HCT116 (cell line): ENCODE measurements around the gene USF2. TPM values are rescaled to one million over a fixed set of nuclear protein-coding genes. Genes with fewer than 3 reads are reported as not detected.

Experiments
- ATAC-seq: fragments of 200-7000 bp; cut with Tn5 transposase; 2 replicates; pipeline ENCODE4 v1.9.1; 2020; ENCODE audit warnings: mild to moderate bottlenecking, moderate library complexity
- BruUV-seq: library from RNA; stranded (reverse); fragments of 400-500 nt; replicated peaks from 2 replicates; lab custom pipeline; 2021; lab: Mats Ljungman, UMichigan
- CTCF ChIA-PET: fragments of 300-600 bp; sonication (Branson Sonifier 250); formaldehyde crosslinking; loops from one replicate; lab custom pipeline; 2021; ENCODE audit warnings: antibody characterized with exemption; lab: Charles Lee
- POLR2A ChIA-PET: fragments of 300-600, 350-600 bp; sonication (Branson Sonifier 250); formaldehyde crosslinking; loops from one replicate; lab custom pipeline; 2021; ENCODE audit warnings: antibody characterized with exemption; lab: Charles Lee
- RAD21 ChIA-PET, 2 experiments: fragments of 300-600 bp; sonication (Branson Sonifier 250); formaldehyde crosslinking; loops; one replicate each; lab custom pipeline; 2023; ENCODE audit warnings: low total read pairs in 2 of 2; ENCODE audit not compliant: uncharacterized antibody in 2 of 2, unreplicated experiment in 2 of 2, low non-redundant PET in 1 of 2; lab: Charles Lee
- DNase-seq: peaks from one replicate; pipeline ENCODE4 v3.0.0-alpha.2; 2010; ENCODE audit warnings: low read depth, low spot score
- H2AFZ ChIP-seq: fragments of 200-600 bp; shearing (Covaris generic), sonication (generic); 2 replicates; pipeline ENCODE4 v1.6.1; 2017; ENCODE audit warnings: low read depth, mixed run types, mixed read lengths, antibody characterized with exemption, low read length; ENCODE audit not compliant: poor library complexity, severe bottlenecking
- H3K27ac ChIP-seq: 2 replicates; pipeline ENCODE4 v1.5.1; 2012; ENCODE audit warnings: low read depth, low read length
- H3K27me3 ChIP-seq: fragments of 200-600 bp; sonication (generic); 2 replicates; pipeline ENCODE4 v1.6.1; 2016; ENCODE audit warnings: mixed run types, low read length, mixed read lengths; ENCODE audit not compliant: insufficient read depth
- H3K36me3 ChIP-seq, 2 experiments: fragments of 200-500 bp in 1 of 2; fragments of 200-600 bp in 1 of 2; sonication (Bioruptor generic) in 1 of 2; sonication (generic) in 1 of 2; 2 replicates each; pipeline versions ENCODE4 v1.5.1 to v1.6.1; 2014 to 2016; ENCODE audit warnings: low read length in 2 of 2, inconsistent platforms in 1 of 2, mixed read lengths in 1 of 2, mixed run types in 1 of 2; ENCODE audit not compliant: insufficient read depth in 2 of 2, control insufficient read depth in 1 of 2
- H3K4me1 ChIP-seq, 2 experiments: fragments of 200-600 bp in 1 of 2; sonication (generic) in 1 of 2; 2 replicates each; pipeline versions ENCODE4 v1.5.1 to v1.6.1; 2012 to 2017; ENCODE audit warnings: low read length in 2 of 2, inconsistent platforms in 1 of 2, mild to moderate bottlenecking in 1 of 2, mixed read lengths in 1 of 2, mixed run types in 1 of 2, moderate library complexity in 1 of 2; ENCODE audit not compliant: insufficient read depth in 2 of 2, control insufficient read depth in 1 of 2
- H3K4me2 ChIP-seq: fragments of 200-600 bp; sonication (generic); 2 replicates; pipeline ENCODE4 v1.6.1; 2017; ENCODE audit warnings: mixed run types, low read length, mixed read lengths
- H3K4me3 ChIP-seq, 2 experiments: fragments of 200-600 bp in 1 of 2; sonication (generic) in 1 of 2; replicated peaks in 1 of 2; 2 replicates each; pipeline ENCODE4 v1.5.1; 2011 to 2016; ENCODE audit warnings: low read length in 2 of 2, control low read depth in 1 of 2, low read depth in 1 of 2, mild to moderate bottlenecking in 1 of 2, mixed read lengths in 1 of 2, mixed run types in 1 of 2
- H3K79me2 ChIP-seq: fragments of 200-600 bp; sonication (generic); 2 replicates; pipeline ENCODE4 v1.6.1; 2017; ENCODE audit warnings: mild to moderate bottlenecking, mixed run types, low read length, moderate library complexity, mixed read lengths; ENCODE audit not compliant: insufficient read depth
- H3K9ac ChIP-seq: fragments of 200-600 bp; sonication (generic); 2 replicates; pipeline ENCODE4 v1.6.1; 2016; ENCODE audit warnings: low read length, mixed read lengths
- H3K9me2 ChIP-seq: fragments of 200-600 bp; sonication (generic), shearing (Covaris generic); 2 replicates; pipeline ENCODE4 v1.6.1; 2017; ENCODE audit warnings: mixed run types, mild to moderate bottlenecking, moderate library complexity; ENCODE audit not compliant: insufficient read depth
- H3K9me3 ChIP-seq, 2 experiments: fragments of 200-500 bp in 1 of 2; fragments of 200-600 bp in 1 of 2; sonication (Bioruptor generic) in 1 of 2; sonication (generic) in 1 of 2; 2 replicates each; pipeline ENCODE4 v1.6.1; 2014 to 2017; ENCODE audit warnings: low read length in 2 of 2, mixed read lengths in 2 of 2, inconsistent platforms in 1 of 2, low read depth in 1 of 2, mild to moderate bottlenecking in 1 of 2, mixed run types in 1 of 2, moderate library complexity in 1 of 2; ENCODE audit not compliant: control insufficient read depth in 1 of 2, insufficient read depth in 1 of 2
- H4K20me1 ChIP-seq: fragments of 200-600 bp; sonication (generic), shearing (Covaris generic); 2 replicates; pipeline ENCODE4 v1.6.1; 2017; ENCODE audit warnings: mixed run types, mild to moderate bottlenecking, moderate library complexity; ENCODE audit not compliant: insufficient read depth
- CBX3 ChIP-seq: IDR thresholded peaks from 2 replicates; pipeline ENCODE4 v1.6.1; 2012; ENCODE audit warnings: low read depth
- EGR1 ChIP-seq: IDR thresholded peaks from 2 replicates; pipeline ENCODE4 v1.6.1; 2012; ENCODE audit warnings: low read depth
- MAX ChIP-seq: IDR thresholded peaks from 2 replicates; pipeline ENCODE4 v1.6.1; 2012
- POLR2A ChIP-seq: IDR thresholded peaks from 2 replicates; pipeline ENCODE4 v1.7.0; 2011; ENCODE audit warnings: borderline replicate concordance; ENCODE audit not compliant: insufficient read depth, insufficient read length; ENCODE audit errors: extremely low read depth
- POLR2AphosphoS5 ChIP-seq: IDR thresholded peaks from 2 replicates; pipeline ENCODE4 v1.6.1; 2011; ENCODE audit warnings: mild to moderate bottlenecking, low read depth, low read length, moderate library complexity
- RAD21 ChIP-seq: IDR thresholded peaks from 2 replicates; pipeline ENCODE4 v1.6.1; 2012; ENCODE audit warnings: low read depth, mild to moderate bottlenecking
- SIN3A ChIP-seq: IDR thresholded peaks from 2 replicates; pipeline ENCODE4 v1.6.1; 2012; ENCODE audit warnings: low read depth
- SP1 ChIP-seq: IDR thresholded peaks from 2 replicates; pipeline ENCODE4 v1.6.1; 2012; ENCODE audit warnings: low read depth
- SRF ChIP-seq: IDR thresholded peaks from 2 replicates; pipeline ENCODE4 v1.6.1; 2012; ENCODE audit warnings: low read depth
- TCF7L2 ChIP-seq: IDR thresholded peaks from 2 replicates; pipeline ENCODE4 v1.7.0; 2011; ENCODE audit warnings: borderline replicate concordance, inconsistent platforms; ENCODE audit not compliant: insufficient read depth, insufficient read length; ENCODE audit errors: extremely low read depth
- intact Hi-C: fragments of 100-400 bp; cut with micrococcal nuclease; formaldehyde crosslinking; loops from 2 replicates; pipeline ENCODE4 v1.10.0; 2022
- total RNA-seq: library from RNA; stranded (reverse); gene quantifications from one replicate; pipeline ENCODE4 v1.2.1, GENCODE V29; 2021; ENCODE audit not compliant: unreplicated experiment
- TF ChIP-seq, protein P1 (sequence below): IDR thresholded peaks from 2 replicates; pipeline ENCODE4 v1.6.1; 2012; ENCODE audit warnings: low read depth
- TF ChIP-seq, protein P2 (sequence below), 3 experiments: fragments of 200-600 bp in 1 of 3; sonication (generic) in 1 of 3; IDR thresholded peaks in 2 of 3; conservative IDR thresholded peaks in 1 of 3; 2 replicates each; pipeline ENCODE4 v1.5.1; 2012 to 2017; ENCODE audit warnings: low read depth in 2 of 3, low read length in 2 of 3, antibody characterized with exemption in 1 of 3, borderline replicate concordance in 1 of 3, control low read depth in 1 of 3, mild to moderate bottlenecking in 1 of 3, mixed read lengths in 1 of 3, mixed run types in 1 of 3, moderate library complexity in 1 of 3; ENCODE audit not compliant: insufficient read depth in 1 of 3

USF2 gene
- total RNA-seq, 1 experiment from 2014 or later, result 98.4 TPM

DNA sequence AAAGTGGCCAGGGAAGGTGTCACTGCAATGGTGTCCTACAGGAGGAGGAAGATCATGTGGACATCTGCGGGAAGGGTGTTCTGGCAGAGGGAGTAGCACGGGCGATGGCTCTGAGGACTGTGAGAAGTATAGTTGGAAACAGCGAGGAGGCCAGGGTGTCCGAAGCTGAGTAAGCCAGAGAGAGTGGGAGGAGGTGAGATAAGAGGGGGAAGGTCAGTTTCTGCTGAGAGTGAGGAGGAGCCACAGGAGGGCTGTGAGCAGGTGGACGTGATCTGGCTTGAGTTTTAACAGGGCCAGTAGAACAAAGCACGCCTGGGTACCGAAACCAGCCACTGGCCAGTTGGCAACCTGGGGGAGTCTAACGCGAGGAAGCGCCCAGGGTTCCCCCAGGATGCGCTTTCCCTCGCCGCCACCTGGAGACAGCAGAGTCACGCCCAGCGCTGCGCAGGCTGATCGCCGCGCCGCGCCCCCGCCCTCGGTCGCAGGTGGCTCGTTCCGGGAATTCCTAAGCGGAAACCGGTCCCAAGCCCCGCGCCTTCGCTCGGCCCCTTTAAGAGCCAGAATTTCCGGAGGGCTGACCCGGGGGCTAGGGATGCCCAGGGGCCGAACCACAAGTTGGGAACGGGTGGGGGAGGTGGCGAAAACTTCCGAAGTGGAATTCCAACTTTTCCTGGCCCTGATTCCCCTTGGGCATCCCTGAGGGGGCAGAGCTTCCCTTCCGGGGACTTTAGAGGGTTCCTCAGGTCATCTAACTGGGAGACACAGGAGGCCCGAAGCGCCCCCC, 21.0 kb upstream of the USF2 start:
- CTCF ChIA-PET, result interaction anchor here (1.5 kb wide), 1 partner anchor 106 kb away, joined by 4 read pairs; no protein-coding TSS in a partner anchor
- ATAC-seq (peak; percentile 75), DNase-seq (peak; percentile 95)
- H3K9me2 ChIP-seq, result no peaks in the 10 kb centered on the region
- POLR2A ChIA-PET, result interaction anchor here (1.0 kb wide), 1 partner anchor 761 kb away, joined by 3 read pairs; the partner anchor contains the start of gene SYNE4
- H3K27me3 ChIP-seq, result no peaks in the 10 kb centered on the region
- peak overlapping the region; percentile 98 to 99 for H3K4me3 ChIP-seq
- H3K79me2 ChIP-seq, result peaks cover 37% of the 10 kb centered on the region
- 0 out of 4 replicates have a peak, but pooled peaks cover 0 to 5% of the 10 kb centered on the region in 2 experiments for H3K9me3 ChIP-seq
- H3K4me1 ChIP-seq, result peaks cover 10 to 26% of the 10 kb centered on the region in 2 experiments
- BruUV-seq, result no TSS peak
- H3K36me3 ChIP-seq, result peaks cover 7 to 17% of the 10 kb centered on the region in 2 experiments; a peak in 3 of 4 replicates
- H3K27ac ChIP-seq, result peak overlapping the region; percentile 98
- no peak overlapping the region for H2AFZ ChIP-seq
- intact Hi-C loops, result loop anchor here (5.0 kb wide), 2 partner anchors 85 to 180 kb away; no protein-coding TSS in a partner anchor
- RAD21 ChIA-PET, result no interaction called here
- H3K4me2 ChIP-seq, result peak overlapping the region; percentile 93
- TF ChIP-seq POLR2A (peak; percentile 40), TCF7L2 (no peak), RAD21 (peak; percentile 74), CBX3 (peak; percentile 8; the same call in 1 of the 2 replicates), SIN3A (peak; percentile 41; the same call in 1 of the 2 replicates), MAX (peak; percentile 81), POLR2AphosphoS5 (peak; percentile 89), EGR1 (peak; percentile 89), SP1 (peak; percentile 72), SRF (no peak; the same call in 1 of the 2 replicates)
- TF ChIP-seq, protein P1, sequence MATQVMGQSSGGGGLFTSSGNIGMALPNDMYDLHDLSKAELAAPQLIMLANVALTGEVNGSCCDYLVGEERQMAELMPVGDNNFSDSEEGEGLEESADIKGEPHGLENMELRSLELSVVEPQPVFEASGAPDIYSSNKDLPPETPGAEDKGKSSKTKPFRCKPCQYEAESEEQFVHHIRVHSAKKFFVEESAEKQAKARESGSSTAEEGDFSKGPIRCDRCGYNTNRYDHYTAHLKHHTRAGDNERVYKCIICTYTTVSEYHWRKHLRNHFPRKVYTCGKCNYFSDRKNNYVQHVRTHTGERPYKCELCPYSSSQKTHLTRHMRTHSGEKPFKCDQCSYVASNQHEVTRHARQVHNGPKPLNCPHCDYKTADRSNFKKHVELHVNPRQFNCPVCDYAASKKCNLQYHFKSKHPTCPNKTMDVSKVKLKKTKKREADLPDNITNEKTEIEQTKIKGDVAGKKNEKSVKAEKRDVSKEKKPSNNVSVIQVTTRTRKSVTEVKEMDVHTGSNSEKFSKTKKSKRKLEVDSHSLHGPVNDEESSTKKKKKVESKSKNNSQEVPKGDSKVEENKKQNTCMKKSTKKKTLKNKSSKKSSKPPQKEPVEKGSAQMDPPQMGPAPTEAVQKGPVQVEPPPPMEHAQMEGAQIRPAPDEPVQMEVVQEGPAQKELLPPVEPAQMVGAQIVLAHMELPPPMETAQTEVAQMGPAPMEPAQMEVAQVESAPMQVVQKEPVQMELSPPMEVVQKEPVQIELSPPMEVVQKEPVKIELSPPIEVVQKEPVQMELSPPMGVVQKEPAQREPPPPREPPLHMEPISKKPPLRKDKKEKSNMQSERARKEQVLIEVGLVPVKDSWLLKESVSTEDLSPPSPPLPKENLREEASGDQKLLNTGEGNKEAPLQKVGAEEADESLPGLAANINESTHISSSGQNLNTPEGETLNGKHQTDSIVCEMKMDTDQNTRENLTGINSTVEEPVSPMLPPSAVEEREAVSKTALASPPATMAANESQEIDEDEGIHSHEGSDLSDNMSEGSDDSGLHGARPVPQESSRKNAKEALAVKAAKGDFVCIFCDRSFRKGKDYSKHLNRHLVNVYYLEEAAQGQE, result no peak
- TF ChIP-seq, protein P2, sequence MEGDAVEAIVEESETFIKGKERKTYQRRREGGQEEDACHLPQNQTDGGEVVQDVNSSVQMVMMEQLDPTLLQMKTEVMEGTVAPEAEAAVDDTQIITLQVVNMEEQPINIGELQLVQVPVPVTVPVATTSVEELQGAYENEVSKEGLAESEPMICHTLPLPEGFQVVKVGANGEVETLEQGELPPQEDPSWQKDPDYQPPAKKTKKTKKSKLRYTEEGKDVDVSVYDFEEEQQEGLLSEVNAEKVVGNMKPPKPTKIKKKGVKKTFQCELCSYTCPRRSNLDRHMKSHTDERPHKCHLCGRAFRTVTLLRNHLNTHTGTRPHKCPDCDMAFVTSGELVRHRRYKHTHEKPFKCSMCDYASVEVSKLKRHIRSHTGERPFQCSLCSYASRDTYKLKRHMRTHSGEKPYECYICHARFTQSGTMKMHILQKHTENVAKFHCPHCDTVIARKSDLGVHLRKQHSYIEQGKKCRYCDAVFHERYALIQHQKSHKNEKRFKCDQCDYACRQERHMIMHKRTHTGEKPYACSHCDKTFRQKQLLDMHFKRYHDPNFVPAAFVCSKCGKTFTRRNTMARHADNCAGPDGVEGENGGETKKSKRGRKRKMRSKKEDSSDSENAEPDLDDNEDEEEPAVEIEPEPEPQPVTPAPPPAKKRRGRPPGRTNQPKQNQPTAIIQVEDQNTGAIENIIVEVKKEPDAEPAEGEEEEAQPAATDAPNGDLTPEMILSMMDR (IDR thresholded peaks at IDR 0.05 in 2 of 3, conservative IDR thresholded peaks at IDR 0.05 in 1 of 3; ENCODE audit: borderline replicate concordance in 1 of 3, insufficient read depth in 1 of 3, low read depth in 2 of 3, low read length in 2 of 3), result peak in 2 of 3 experiments; percentile 51 to 61; a peak in 5 of 6 replicates
- TF ChIP-seq, all 23 proteins: peak for 9
- Histone ChIP-seq H3K9ac (peak overlapping the region; percentile 93), H4K20me1 (peaks cover 4% of the 10 kb centered on the region; the same call in 1 of the 2 replicates)
